ENCODE measurements around the gene LRRC3C.
"Not testable (repeated sequence)": the region's sequence is repeated elsewhere in the genome, so short reads cannot be mapped to it uniquely, and the experiment has no call there.

LRRC3C gene

GRCh38 chr17:39924691-39925055, 2.9 kb upstream of the LRRC3C start:
- DNase-seq = no peak

DNA sequence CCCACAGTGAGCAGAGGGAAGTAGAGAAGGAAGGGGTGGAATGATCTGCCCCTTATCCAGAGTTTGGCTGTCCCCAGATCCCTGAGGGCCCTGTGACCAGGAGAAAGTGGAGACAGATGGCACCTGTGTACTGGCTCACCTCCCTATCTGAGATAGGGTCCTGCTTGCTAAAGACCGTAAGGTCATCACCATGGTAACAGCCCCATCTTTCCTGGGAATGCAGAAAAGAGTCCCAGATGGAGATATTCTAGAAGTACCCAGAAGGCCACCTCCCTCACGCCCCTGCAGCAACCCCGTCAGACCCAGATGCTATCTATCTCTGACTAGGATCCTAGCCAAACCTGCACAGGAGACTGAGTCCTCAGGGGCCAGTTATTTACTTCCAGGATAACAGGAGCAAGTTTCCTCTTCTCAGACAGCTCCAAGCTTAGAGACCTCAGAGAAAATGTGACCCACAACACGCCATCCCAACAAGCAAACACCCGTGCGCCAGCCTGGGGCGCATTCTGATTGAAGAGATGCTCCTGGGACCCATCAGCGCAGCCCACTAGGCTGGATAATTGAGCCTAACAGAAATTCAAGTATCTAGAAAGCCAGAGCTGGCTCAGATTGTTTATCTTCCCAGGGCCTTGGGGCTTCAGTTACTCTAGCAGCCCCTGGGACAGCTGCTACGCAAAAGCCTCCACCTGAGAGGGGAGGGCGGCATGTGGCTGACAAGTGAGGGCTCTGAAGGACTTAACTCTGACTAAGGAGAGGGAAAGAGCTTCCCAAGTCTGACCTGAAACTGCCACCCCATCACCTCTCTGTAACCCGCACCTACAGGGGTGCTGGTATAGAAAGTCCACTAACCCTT, 2.0 kb upstream of the LRRC3C start:
- no peak for DNase-seq

DNA sequence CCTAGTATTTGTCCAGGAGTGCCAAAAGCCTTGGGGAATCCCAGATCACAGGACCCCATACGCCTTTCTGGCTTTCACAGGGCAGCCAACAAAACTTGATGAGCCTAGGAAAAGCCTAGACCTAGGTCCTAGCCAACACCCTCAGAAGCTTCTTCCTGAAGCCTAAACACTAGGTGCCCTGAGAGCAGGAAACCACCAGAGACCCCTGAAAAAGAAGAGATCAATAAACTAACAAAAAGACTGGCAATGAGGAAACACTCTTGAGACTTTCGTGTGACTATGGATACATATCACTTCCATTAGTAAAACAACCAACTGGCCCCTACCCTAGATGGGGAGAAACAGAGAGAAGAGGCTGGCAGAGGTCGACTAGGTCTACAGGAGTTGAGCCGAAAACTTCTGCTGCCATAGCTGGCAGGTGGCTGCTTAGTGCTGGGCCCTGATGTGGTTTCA, 1.4 kb upstream of the LRRC3C start:
- DNase-seq = no peak

DNA sequence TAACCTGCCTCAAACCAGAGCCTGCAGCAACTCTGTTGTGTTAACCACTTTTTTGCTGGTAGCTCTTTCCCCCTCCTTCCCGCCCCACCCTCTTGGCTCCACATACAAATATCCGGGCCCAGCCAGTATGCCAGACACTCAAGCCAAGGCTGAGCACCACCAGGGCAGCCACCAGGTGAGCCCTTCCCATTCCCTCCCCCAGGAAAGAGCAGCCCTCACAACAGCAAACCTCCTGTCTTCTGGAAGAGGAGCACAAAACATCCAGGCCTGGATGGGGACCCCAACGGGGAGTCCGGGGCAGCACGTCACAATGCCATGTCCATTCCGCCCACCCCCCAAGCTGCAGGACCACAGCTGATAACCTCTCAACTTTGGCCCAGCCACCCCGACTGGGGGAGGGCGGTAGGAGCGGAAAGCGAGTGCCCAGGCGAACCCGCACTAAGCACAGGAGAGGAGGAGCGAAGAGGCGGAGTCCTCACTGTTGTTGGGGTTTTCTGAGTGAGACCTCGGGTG, 888 bp upstream of the LRRC3C start:
- peak in 1 of 2 donors; percentile 29 for DNase-seq

- no peak for DNase-seq
Measured at GRCh38 chr17:39927929-39928857, 661 bp downstream of the LRRC3C start.

GRCh38 chr17:39928858-39929645, 1.5 kb downstream of the LRRC3C start:
- DNase-seq = peak; percentile 65 to 82

- no peak for DNase-seq
Measured at GRCh38 chr17:39929646-39930407, 2.3 kb downstream of the LRRC3C start.

- DNase-seq = no peak
Measured at GRCh38 chr17:39933912-39934311, 6.4 kb downstream of the LRRC3C start.

- DNase-seq = no peak
Measured at GRCh38 chr17:39934324-39934723, 6.8 kb downstream of the LRRC3C start.

DNA sequence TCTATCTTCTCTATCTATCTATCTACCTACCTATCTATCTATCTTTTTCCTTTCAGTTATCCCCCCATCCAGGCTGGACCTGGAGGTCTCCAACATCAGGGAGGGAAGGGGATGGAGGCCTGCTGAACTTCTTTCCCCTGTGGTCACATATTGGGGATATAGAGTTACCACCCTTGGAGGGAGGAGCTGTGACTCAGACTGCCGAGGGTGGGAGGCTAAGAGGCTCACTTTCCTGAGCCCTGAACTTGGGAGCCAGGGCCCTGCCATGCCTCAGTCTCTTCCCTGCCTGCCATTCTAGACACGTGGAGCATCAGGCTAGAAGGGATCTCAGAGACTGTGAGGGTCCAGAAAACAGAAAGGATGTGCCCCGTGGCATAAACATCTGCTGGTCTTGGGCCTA, 8.4 kb downstream of the LRRC3C start:
- DNase-seq = no peak

GRCh38 chr17:39937447-39937846, 9.9 kb downstream of the LRRC3C start:
- no peak for DNase-seq

DNA sequence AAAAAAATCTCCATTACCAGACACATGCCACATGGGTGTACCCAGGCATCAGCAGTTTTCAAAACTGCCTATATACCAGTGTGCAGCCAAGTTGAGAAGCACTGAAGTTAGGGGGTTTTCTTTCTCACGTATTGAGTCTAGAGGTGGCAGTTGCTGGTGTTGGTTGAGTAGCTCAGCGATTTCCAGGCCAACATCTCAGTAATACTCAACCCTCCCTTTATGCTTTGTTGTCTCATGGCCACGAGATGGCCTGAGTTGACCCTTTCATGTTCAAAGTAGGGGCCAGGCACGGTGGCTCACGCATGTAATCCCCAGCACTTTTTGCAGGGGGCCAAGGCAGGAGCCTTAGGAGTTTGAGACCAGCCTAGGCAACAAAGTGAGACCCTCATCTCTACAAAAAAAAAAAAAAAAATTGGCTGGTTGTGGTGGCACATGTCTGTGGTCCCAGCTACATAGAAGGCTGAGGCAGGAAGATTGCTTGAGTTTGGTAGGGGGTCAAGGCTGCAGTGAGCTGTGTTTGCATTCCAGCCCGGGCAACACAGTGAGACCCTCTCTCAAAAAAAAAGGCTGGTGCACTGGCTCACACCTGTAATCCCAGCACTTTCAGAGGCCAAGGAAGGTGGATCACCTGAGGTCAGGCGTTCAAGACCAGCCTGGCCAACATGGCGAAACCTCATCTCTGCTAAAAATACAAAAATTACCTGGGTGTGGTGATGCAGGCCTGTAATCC, 10.8 kb downstream of the LRRC3C start:
- no peak for DNase-seq

GRCh38 chr17:39939106-39939505, 11.6 kb downstream of the LRRC3C start:
- DNase-seq = no peak

- peak; percentile 22 to 42 for DNase-seq
Measured at GRCh38 chr17:39939588-39940419, 12.3 kb downstream of the LRRC3C start.

GRCh38 chr17:39943702-39944392, 16.3 kb downstream of the LRRC3C start:
- no peak for DNase-seq

DNA sequence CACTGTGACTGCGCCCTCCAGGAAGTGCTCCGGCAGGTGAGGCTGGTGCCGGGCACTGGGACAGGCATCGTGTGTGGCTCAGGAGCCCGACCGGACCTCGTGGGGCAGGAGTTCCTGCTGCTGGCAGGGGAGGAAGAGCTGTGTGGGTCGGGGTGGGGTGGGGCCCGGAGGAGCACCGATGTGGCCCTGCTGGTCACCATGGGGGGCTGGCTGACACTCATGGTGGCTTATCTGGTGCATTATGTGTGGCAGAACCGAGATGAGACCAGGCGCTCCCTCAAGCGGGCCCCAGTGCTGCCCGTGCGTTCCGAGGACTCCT, 16.8 kb downstream of the LRRC3C start:
- DNase-seq = no peak

- no peak for DNase-seq
Measured at GRCh38 chr17:39946551-39947330, 19.2 kb downstream of the LRRC3C start.

- not testable (repeated sequence) for DNase-seq
Measured at GRCh38 chr17:39948489-39948828, 20.9 kb downstream of the LRRC3C start.

DNA sequence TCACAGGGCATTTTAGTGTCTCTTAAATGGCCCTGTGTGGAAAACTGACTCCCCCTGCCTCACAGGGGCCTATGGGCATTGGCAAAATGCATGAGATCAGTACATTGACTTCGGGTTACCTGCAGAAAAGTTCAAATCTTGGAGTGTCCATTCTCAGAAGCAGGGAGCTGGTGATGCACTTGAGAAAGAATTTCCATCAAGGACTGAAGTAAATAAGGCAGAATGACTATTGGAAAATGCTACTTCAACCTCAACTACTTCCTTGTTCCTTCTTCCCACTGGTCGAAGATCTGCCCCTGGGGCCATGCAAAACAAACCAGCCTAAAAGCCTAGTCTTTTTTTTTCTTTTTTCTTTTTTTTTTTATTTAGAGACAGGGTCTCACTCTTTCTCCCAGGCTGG, 21.5 kb downstream of the LRRC3C start:
- DNase-seq = peak in 1 of 2 donors; percentile 17
